Effector CD8-positive, alpha-beta T cell (primary cell): ENCODE data around the gene IL1RL2.

Source experiments
- DNase-seq: peaks from one replicate; lab custom pipeline; 2025; lab: John Stamatoyannopoulos, UW
- total RNA-seq, 4 experiments: gene quantifications; one replicate each; lab custom pipeline; 2026; lab: John Stamatoyannopoulos, UW

IL1RL2 gene
- total RNA-seq: 0 to 1.3 (median 0.09) reads per million in 4 experiments

GRCh38 chr2:102186791-102187495 is at the start of gene IL1RL2:
Gene IL1RL2, plus strand, starts transcription at chr2:102187023. Its CDS starts 845 bp downstream, at chr2:102187868.
- DNase-seq: no peak

- DNase-seq: no peak
Observed at GRCh38 chr2:102137138-102137537, 49.7 kb upstream of the IL1RL2 start.

GRCh38 chr2:102138331-102138730 is 48.5 kb upstream of the IL1RL2 start:
- DNase-seq: no peak

GRCh38 chr2:102139851-102140250 is 47.0 kb upstream of the IL1RL2 start:
- DNase-seq: no peak

- no peak for DNase-seq
Observed at GRCh38 chr2:102140377-102140776, 46.4 kb upstream of the IL1RL2 start.

GRCh38 chr2:102141011-102141943 is 45.5 kb upstream of the IL1RL2 start:
- DNase-seq: no peak

- DNase-seq: no peak
Observed at GRCh38 chr2:102141970-102142828, 44.6 kb upstream of the IL1RL2 start, which contains the start of gene IL1R1. Gene IL1R1, plus strand, starts transcription at chr2:102142746. Its CDS starts 14,979 bp downstream, at chr2:102157725.

- no peak for DNase-seq
Observed at GRCh38 chr2:102142829-102143449, 43.9 kb upstream of the IL1RL2 start.

GRCh38 chr2:102143450-102143985 is 43.3 kb upstream of the IL1RL2 start:
- DNase-seq: no peak

GRCh38 chr2:102144128-102144527 is 42.7 kb upstream of the IL1RL2 start:
- no peak for DNase-seq

GRCh38 chr2:102145107-102145506 is 41.7 kb upstream of the IL1RL2 start:
- DNase-seq: no peak

GRCh38 chr2:102145934-102146333 is 40.9 kb upstream of the IL1RL2 start:
- no peak for DNase-seq

GRCh38 chr2:102147935-102148334 is 38.9 kb upstream of the IL1RL2 start:
- no peak for DNase-seq

- no peak for DNase-seq
Observed at GRCh38 chr2:102149243-102149642, 37.6 kb upstream of the IL1RL2 start.

- DNase-seq: no peak
Observed at GRCh38 chr2:102149644-102150455, 37.0 kb upstream of the IL1RL2 start.

- DNase-seq: no peak
Observed at GRCh38 chr2:102154364-102154763, 32.5 kb upstream of the IL1RL2 start.

- DNase-seq: no peak
Observed at GRCh38 chr2:102154946-102155702, 31.7 kb upstream of the IL1RL2 start.

- DNase-seq: no peak
Observed at GRCh38 chr2:102155703-102156515, 30.9 kb upstream of the IL1RL2 start.
